Upper lobe of right lung (tissue), 1 donor: ENCODE results near the gene POMT1. TPM values are rescaled to one million over a fixed set of nuclear protein-coding genes. Genes with fewer than 3 reads are reported as not detected.
A peak's percentile ranks its signal among the peaks of the same experiment; 100 is the strongest.

Experiments used
- ATAC-seq: fragments of 200-7000 bp; cut with Tn5 transposase; one replicate; pipeline ENCODE4 v1.9.1; 2020; ENCODE audit warnings: mild to moderate bottlenecking, moderate library complexity
- DNase-seq: peaks from one replicate; pipeline ENCODE4 v3.0.0-alpha.2; 2020
- H3K27ac ChIP-seq: fragments of 200-600 bp; one replicate; pipeline ENCODE4 v1.8.0; 2022
- H3K27me3 ChIP-seq: fragments of 200-600 bp; one replicate; pipeline ENCODE4 v1.8.0; 2022; ENCODE audit warnings: mild to moderate bottlenecking
- H3K36me3 ChIP-seq: fragments of 200-600 bp; one replicate; pipeline ENCODE4 v1.8.0; 2022
- H3K4me1 ChIP-seq: fragments of 200-600 bp; one replicate; pipeline ENCODE4 v1.8.0; 2022
- H3K4me3 ChIP-seq: fragments of 200-600 bp; one replicate; pipeline ENCODE4 v1.8.0; 2022; ENCODE audit warnings: mild to moderate bottlenecking
- H3K9me3 ChIP-seq: fragments of 200-600 bp; one replicate; pipeline ENCODE4 v1.8.0; 2022
- intact Hi-C: fragments of 100-400 bp; cut with DNase I; formaldehyde crosslinking; loops from one replicate; pipeline ENCODE4 v1.11.0; 2022
- total RNA-seq: library from RNA; stranded (reverse); fragmentation: NEBNext Ultra II Directional; extraction: Animal tissue kit (Norgen Biotek cat#: 25700); gene quantifications from one replicate; pipeline ENCODE4 v1.2.1, GENCODE V29; 2021
- TF ChIP-seq, protein P1 (sequence below): fragments of 200-600 bp; IDR thresholded peaks from one replicate; pipeline ENCODE4 v1.8.0; 2022; ENCODE audit warnings: antibody characterized with exemption
- donor health status: DM: no; HTN: yes; CAD: no; lungs with severe emphysema.

The POMT1 gene
- total RNA-seq, 1 donor from 2014 or later: 25.2 TPM

GRCh38 chr9:131552030-131552429 is 49.3 kb downstream of the POMT1 start:
- H3K27me3 ChIP-seq: peaks cover 24% of the 10 kb centered on the region
- H3K9me3 ChIP-seq: no peaks in the 10 kb centered on the region

GRCh38 chr9:131554087-131554842 is 51.5 kb downstream of the POMT1 start:
- H3K4me1 ChIP-seq: no peaks in the 10 kb centered on the region
- H3K9me3 ChIP-seq: no peaks in the 10 kb centered on the region
- ATAC-seq (no peak), DNase-seq (no peak)
- intact Hi-C loops: no loop called here
- H3K27me3 ChIP-seq: peaks cover 15% of the 10 kb centered on the region
- no peak overlapping the region for H3K4me3 ChIP-seq
- H3K27ac ChIP-seq: no peak overlapping the region
- H3K36me3 ChIP-seq: no peaks in the 10 kb centered on the region
- TF ChIP-seq, protein P1, sequence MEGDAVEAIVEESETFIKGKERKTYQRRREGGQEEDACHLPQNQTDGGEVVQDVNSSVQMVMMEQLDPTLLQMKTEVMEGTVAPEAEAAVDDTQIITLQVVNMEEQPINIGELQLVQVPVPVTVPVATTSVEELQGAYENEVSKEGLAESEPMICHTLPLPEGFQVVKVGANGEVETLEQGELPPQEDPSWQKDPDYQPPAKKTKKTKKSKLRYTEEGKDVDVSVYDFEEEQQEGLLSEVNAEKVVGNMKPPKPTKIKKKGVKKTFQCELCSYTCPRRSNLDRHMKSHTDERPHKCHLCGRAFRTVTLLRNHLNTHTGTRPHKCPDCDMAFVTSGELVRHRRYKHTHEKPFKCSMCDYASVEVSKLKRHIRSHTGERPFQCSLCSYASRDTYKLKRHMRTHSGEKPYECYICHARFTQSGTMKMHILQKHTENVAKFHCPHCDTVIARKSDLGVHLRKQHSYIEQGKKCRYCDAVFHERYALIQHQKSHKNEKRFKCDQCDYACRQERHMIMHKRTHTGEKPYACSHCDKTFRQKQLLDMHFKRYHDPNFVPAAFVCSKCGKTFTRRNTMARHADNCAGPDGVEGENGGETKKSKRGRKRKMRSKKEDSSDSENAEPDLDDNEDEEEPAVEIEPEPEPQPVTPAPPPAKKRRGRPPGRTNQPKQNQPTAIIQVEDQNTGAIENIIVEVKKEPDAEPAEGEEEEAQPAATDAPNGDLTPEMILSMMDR: no peak

More at GRCh38 chr9:131552030-131552429, 49.3 kb downstream of the POMT1 start:
- ATAC-seq (no peak), DNase-seq (no peak)
- TF ChIP-seq, protein P1: no peak
- H3K36me3 ChIP-seq: no peaks in the 10 kb centered on the region
- H3K4me3 ChIP-seq: no peak overlapping the region
- no peak overlapping the region for H3K27ac ChIP-seq
- intact Hi-C loops: no loop called here
- H3K4me1 ChIP-seq: no peaks in the 10 kb centered on the region

GRCh38 chr9:131554843-131555351 is 52.2 kb downstream of the POMT1 start:
- Histone ChIP-seq H3K4me3 (no peak overlapping the region), H3K36me3 (no peaks in the 10 kb centered on the region), H3K4me1 (no peaks in the 10 kb centered on the region), H3K27ac (no peak overlapping the region), H3K9me3 (no peaks in the 10 kb centered on the region), H3K27me3 (peaks cover 15% of the 10 kb centered on the region)
- intact Hi-C loops: no loop called here
- DNase-seq: no peak
- peak; percentile 19 for ATAC-seq
- TF ChIP-seq, protein P1: no peak

DNA sequence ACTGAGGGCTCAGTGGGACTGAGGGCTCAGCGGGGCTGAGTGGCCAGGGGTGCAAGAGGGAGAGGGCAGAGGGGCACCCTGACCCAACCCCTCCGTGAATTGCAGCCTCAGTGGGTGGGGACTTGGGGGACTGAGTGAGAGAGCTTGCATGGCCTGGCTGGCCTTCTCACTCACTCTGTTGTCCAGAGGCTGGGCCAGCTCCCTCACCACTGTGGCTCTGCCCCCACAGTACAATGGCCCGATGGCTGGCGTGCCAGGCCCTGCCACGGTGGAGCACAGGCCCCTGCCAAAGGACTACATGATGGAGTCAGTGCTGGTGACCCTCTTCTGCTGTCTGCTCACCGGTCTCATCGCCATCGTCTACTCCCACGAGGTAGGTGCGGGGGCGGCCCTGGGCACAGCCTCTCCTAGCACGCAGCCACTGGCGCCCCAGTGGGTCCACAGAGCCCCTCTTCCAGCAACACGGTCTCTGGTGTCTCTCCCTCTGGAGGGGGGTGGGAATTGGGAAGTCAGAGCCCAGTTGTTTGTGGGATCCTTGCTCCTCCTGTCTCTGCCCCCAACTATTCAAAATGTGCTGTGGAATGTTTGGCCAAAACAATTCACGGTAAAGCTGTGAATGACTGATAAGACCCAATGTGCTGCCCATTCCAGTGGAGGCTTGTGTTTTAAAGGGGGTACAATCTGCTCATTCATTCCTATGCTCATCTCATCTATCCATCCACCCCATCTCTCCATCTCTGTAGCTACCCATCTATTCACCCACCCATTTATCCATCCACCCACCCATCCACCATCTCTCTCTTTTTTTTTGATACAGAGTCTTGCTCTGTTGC is 53.3 kb downstream of the POMT1 start:
- TF ChIP-seq, protein P1: no peak
- no peak overlapping the region for H3K27ac ChIP-seq
- peaks cover 15% of the 10 kb centered on the region for H3K27me3 ChIP-seq
- H3K4me1 ChIP-seq: no peaks in the 10 kb centered on the region
- H3K4me3 ChIP-seq: no peak overlapping the region
- no peak for DNase-seq
- intact Hi-C loops: no loop called here
- no peaks in the 10 kb centered on the region for H3K36me3 ChIP-seq
- H3K9me3 ChIP-seq: no peaks in the 10 kb centered on the region
- no peak for ATAC-seq

- TF ChIP-seq, protein P1: no peak
- Histone ChIP-seq H3K36me3 (no peaks in the 10 kb centered on the region), H3K9me3 (no peaks in the 10 kb centered on the region), H3K27me3 (peaks cover 15% of the 10 kb centered on the region), H3K4me1 (no peaks in the 10 kb centered on the region), H3K4me3 (no peak overlapping the region), H3K27ac (no peak overlapping the region)
- intact Hi-C loops: no loop called here
- DNase-seq: no peak
- no peak for ATAC-seq
These were observed 55.3 kb downstream of the POMT1 start for GRCh38 chr9:131557855-131558548.
